ENCODE data around the gene NOP9.

Gene NOP9

DNA sequence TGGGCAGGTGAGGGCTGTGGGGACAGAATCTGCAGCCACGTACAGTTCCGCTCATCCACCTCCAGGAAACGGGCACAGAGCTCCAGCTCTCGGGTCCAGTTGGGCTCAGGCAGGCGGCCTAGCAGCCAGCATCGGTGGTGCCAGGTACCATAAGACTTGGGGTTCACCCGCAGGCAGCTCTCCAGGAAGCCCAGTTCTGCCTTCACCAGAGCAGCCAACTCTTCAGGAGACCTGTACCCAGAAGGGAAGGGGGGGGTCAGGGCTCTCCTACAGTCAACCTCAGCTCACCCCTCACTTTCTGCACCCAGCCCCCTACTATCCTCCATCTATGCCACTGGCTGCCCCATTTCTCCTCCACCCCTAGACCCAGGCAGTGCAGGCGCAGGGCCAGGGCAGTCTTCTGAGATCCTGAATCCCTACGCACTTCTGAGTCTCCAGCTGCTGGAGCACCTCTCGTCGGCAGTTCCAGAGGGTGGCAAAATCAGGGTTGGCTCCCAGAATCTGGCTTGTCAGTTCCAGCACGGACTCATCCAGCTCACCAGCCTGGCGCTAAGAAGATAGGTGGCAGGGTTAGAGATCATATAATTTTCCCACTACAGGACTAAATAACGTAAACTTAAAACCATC is 29.6 kb upstream of the NOP9 start:
- no peak overlapping the region for H3K23ac ChIP-seq (ENCODE audit: low read depth, low read length, poor library complexity)
- WGBS, 2 donors (ENCODE audit: extremely low coverage in 2 of 2, insufficient read length in 2 of 2, insufficient replicate concordance in 1 of 2) = no CpG with 5 or more reads among the region's 14 CpGs
- H3K14ac ChIP-seq (ENCODE audit: low read length) = no peak overlapping the region
- peaks cover 7 to 17% of the 10 kb centered on the region in 2 donors for H3K36me3 ChIP-seq (replicated peaks in 1 of 2; ENCODE audit: control insufficient read depth in 2 of 2, insufficient read depth in 2 of 2, low read length in 2 of 2)
- peak overlapping the region; percentile 64 for H2AK5ac ChIP-seq (ENCODE audit: low read depth, low read length)
- peak overlapping the region; percentile 38 for H2BK15ac ChIP-seq (ENCODE audit: low read length)
- H3K27ac ChIP-seq (replicated peaks; ENCODE audit: low read length) = no peak overlapping the region
- no peak for DNase-seq (ENCODE audit: low spot score)
- H4K91ac ChIP-seq (ENCODE audit: low read depth, low read length, poor library complexity) = no peak overlapping the region
- H3K9me3 ChIP-seq (replicated peaks in 1 of 2; ENCODE audit: control insufficient read depth in 2 of 2, insufficient read depth in 1 of 2, low read depth in 1 of 2, low read length in 2 of 2) = peaks cover 0 to 1% of the 10 kb centered on the region in 2 donors
- no peak overlapping the region for H2BK120ac ChIP-seq (ENCODE audit: low read depth, low read length)
- no peak overlapping the region for H3K18ac ChIP-seq (ENCODE audit: low read length)
- peaks cover 4 to 6% of the 10 kb centered on the region in 2 donors for H3K4me1 ChIP-seq (ENCODE audit: control insufficient read depth in 2 of 2, insufficient read depth in 1 of 2, low read depth in 1 of 2, low read length in 2 of 2)
- no peak overlapping the region for H2BK12ac ChIP-seq (ENCODE audit: low read length)
- H3K4ac ChIP-seq (ENCODE audit: low read length) = no peak overlapping the region
- H3K27me3 ChIP-seq (ENCODE audit: control insufficient read depth in 3 of 3, insufficient read depth in 3 of 3, low read depth in 1 of 3, low read length in 3 of 3) = no peaks in the 10 kb centered on the region
- H3K9ac ChIP-seq (ENCODE audit: low read depth, low read length, poor library complexity) = no peak overlapping the region
- no peak overlapping the region for H3K4me2 ChIP-seq (ENCODE audit: insufficient read depth, low read length, poor library complexity, severe bottlenecking)
- H2BK5ac ChIP-seq (ENCODE audit: low read length) = no peak overlapping the region
- H3K79me1 ChIP-seq (ENCODE audit: low read depth, low read length) = no peaks in the 10 kb centered on the region
- no peak overlapping the region for H4K8ac ChIP-seq (ENCODE audit: low read depth, low read length)
- H3K4me3 ChIP-seq (ENCODE audit: low read length in 2 of 2) = no peak overlapping the region
- no peak overlapping the region for H2AFZ ChIP-seq (ENCODE audit: low read length)

DNA sequence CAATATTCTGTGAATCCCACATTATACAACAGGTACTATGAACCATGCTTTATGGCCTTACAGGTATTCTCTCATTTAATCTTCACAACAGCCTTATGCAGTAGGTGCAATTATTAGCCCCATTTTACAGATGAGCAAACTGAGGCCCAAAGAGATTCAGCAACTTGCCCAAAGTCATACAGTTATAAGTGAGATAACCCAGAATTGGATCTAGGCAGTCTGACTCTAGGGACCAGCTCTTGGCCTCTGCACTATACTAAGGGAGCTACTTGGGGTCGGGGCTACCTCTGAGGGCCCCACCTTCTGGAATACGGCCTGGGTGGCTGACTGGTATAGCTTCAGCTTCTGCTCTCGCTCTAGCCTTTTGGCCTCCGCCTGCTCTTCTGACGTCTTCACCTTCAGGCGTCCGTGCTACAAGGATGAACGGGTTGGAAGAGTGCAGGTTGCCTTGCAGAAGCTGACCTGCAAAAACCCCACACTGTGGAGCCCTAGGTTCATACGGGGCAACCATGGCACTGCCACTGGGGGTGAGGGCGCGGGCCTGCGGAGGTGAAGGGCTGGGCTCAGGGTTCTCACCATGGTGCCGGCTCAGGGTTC is 29.0 kb upstream of the NOP9 start:
- Histone ChIP-seq H2AFZ (ENCODE audit: low read length) (peak overlapping the region; percentile 93), H3K27ac (replicated peaks; ENCODE audit: low read length) (peak overlapping the region; percentile 90), H3K23ac (ENCODE audit: low read depth, low read length, poor library complexity) (no peak overlapping the region), H3K4me2 (ENCODE audit: insufficient read depth, low read length, poor library complexity, severe bottlenecking) (peak overlapping the region; percentile 68), H3K14ac (ENCODE audit: low read length) (no peak overlapping the region), H3K36me3 (replicated peaks in 1 of 2; ENCODE audit: control insufficient read depth in 2 of 2, insufficient read depth in 2 of 2, low read length in 2 of 2) (peaks cover 7 to 17% of the 10 kb centered on the region in 2 donors), H4K91ac (ENCODE audit: low read depth, low read length, poor library complexity) (no peak overlapping the region), H2BK15ac (ENCODE audit: low read length) (no peak overlapping the region), H3K9me3 (replicated peaks in 1 of 2; ENCODE audit: control insufficient read depth in 2 of 2, insufficient read depth in 1 of 2, low read depth in 1 of 2, low read length in 2 of 2) (peaks cover 0 to 1% of the 10 kb centered on the region in 2 donors), H2AK5ac (ENCODE audit: low read depth, low read length) (no peak overlapping the region), H2BK5ac (ENCODE audit: low read length) (peak overlapping the region; percentile 88), H2BK120ac (ENCODE audit: low read depth, low read length) (no peak overlapping the region), H3K27me3 (ENCODE audit: control insufficient read depth in 3 of 3, insufficient read depth in 3 of 3, low read depth in 1 of 3, low read length in 3 of 3) (no peaks in the 10 kb centered on the region), H3K4me1 (ENCODE audit: control insufficient read depth in 2 of 2, insufficient read depth in 1 of 2, low read depth in 1 of 2, low read length in 2 of 2) (peaks cover 4 to 6% of the 10 kb centered on the region in 2 donors), H3K4ac (ENCODE audit: low read length) (no peak overlapping the region), H3K9ac (ENCODE audit: low read depth, low read length, poor library complexity) (peak overlapping the region; percentile 91), H2BK12ac (ENCODE audit: low read length) (no peak overlapping the region), H3K4me3 (ENCODE audit: low read length in 2 of 2) (peak overlapping the region; percentile 71 to 93), H3K18ac (ENCODE audit: low read length) (peak overlapping the region; percentile 73), H4K8ac (ENCODE audit: low read depth, low read length) (no peak overlapping the region), H3K79me1 (ENCODE audit: low read depth, low read length) (no peaks in the 10 kb centered on the region)
- DNase-seq (ENCODE audit: low spot score) = peak; percentile 3
- WGBS, 2 donors (ENCODE audit: extremely low coverage in 2 of 2, insufficient read length in 2 of 2, insufficient replicate concordance in 1 of 2) = no CpG with 5 or more reads among the region's 13 CpGs

DNA sequence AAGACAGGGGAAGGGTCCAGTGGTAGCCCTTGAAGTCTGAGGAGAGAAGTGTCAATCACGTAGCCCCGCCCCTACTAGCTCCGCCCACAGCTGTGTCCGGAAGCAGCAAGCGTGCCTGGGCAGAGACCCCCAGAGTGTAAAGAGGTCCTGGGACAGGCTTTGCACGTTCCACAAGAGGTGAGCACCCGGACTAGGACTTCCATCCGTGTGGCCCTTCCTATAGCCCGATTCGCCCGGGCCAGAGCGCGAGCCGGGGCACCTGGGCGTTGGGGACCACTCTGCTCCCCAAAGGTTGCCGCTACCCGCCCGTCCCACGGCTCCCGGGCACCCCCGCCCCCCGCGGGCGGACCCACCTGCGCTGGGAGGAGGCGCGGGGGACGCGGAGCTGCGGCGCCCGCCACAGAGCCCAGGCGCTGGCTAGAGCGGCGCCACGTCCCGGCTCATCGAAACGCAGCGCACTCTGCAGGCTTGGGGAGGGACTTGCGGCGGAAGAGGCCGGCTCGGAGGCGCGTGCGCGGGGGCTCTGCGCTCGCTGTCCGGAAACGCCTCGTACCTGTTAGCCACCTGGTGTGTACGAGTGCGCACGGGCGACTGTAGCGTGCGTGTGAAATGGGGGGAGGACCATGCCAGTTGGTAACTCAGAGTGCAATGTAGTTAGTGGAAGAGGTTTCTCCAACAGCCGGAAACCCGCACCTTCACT is 28.4 kb upstream of the NOP9 start, which contains the start of gene RABGGTA:
Gene RABGGTA, minus strand, starts transcription at position 464 of the 700 bp plus-strand sequence. CDS start 482 bp downstream, outside the sequence.
- no CpG with 5 or more reads among the region's 61 CpGs for WGBS, 2 donors (ENCODE audit: extremely low coverage in 2 of 2, insufficient read length in 2 of 2, insufficient replicate concordance in 1 of 2)
- no peak within 1 kb of the TSS for H2BK12ac ChIP-seq (ENCODE audit: low read length)
- H3K14ac ChIP-seq (ENCODE audit: low read length) = no peak within 1 kb of the TSS
- H3K4me2 ChIP-seq (ENCODE audit: insufficient read depth, low read length, poor library complexity, severe bottlenecking) = peak within 1 kb of the TSS; percentile 68
- H3K9ac ChIP-seq (ENCODE audit: low read depth, low read length, poor library complexity) = peak within 1 kb of the TSS; percentile 91
- H2BK120ac ChIP-seq (ENCODE audit: low read depth, low read length) = peak within 1 kb of the TSS; percentile 88
- peaks cover 4 to 6% of the 10 kb centered on the region in 2 donors for H3K4me1 ChIP-seq (ENCODE audit: control insufficient read depth in 2 of 2, insufficient read depth in 1 of 2, low read depth in 1 of 2, low read length in 2 of 2)
- H3K4me3 ChIP-seq (ENCODE audit: low read length in 2 of 2) = peak within 1 kb of the TSS; percentile 71 to 93
- no peaks in the 10 kb centered on the region for H3K27me3 ChIP-seq (ENCODE audit: control insufficient read depth in 3 of 3, insufficient read depth in 3 of 3, low read depth in 1 of 3, low read length in 3 of 3)
- H2AK5ac ChIP-seq (ENCODE audit: low read depth, low read length) = peak within 1 kb of the TSS; percentile 10
- no peak within 1 kb of the TSS for H3K4ac ChIP-seq (ENCODE audit: low read length)
- no peaks in the 10 kb centered on the region for H3K79me1 ChIP-seq (ENCODE audit: low read depth, low read length)
- peak within 1 kb of the TSS; percentile 90 for H3K27ac ChIP-seq (replicated peaks; ENCODE audit: low read length)
- H3K18ac ChIP-seq (ENCODE audit: low read length) = peak within 1 kb of the TSS; percentile 99
- peaks cover 6 to 15% of the 10 kb centered on the region in 2 donors for H3K36me3 ChIP-seq (replicated peaks in 1 of 2; ENCODE audit: control insufficient read depth in 2 of 2, insufficient read depth in 2 of 2, low read length in 2 of 2)
- peak within 1 kb of the TSS; percentile 88 for H2BK5ac ChIP-seq (ENCODE audit: low read length)
- H4K8ac ChIP-seq (ENCODE audit: low read depth, low read length) = no peak within 1 kb of the TSS
- H3K23ac ChIP-seq (ENCODE audit: low read depth, low read length, poor library complexity) = peak within 1 kb of the TSS; percentile 77
- H2BK15ac ChIP-seq (ENCODE audit: low read length) = no peak within 1 kb of the TSS
- no peak within 1 kb of the TSS for H4K91ac ChIP-seq (ENCODE audit: low read depth, low read length, poor library complexity)
- peaks cover 0 to 1% of the 10 kb centered on the region in 2 donors for H3K9me3 ChIP-seq (replicated peaks in 1 of 2; ENCODE audit: control insufficient read depth in 2 of 2, insufficient read depth in 1 of 2, low read depth in 1 of 2, low read length in 2 of 2)
- peak within 1 kb of the TSS; percentile 93 for H2AFZ ChIP-seq (ENCODE audit: low read length)
- DNase-seq (ENCODE audit: low spot score) = peak; percentile 90

DNA sequence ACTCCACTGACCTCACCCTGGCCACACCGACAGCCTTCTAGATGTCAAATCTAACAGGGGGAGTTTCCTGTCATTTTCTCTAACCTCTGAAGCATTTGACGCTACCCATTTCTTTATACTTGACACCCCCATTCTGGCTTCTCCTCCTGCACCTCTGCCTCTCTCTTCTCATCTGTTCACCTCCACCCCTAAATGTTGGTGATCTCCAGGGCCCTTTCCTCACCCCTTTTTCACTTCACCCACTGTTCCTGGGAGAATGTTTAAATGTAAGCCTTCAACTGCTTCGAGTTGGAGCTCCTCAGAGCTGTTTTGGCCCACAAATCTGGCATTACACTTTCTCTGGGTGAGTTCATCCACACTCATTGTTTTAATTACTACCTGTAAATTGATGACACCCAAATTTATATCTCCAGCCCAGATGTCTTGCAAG is 27.8 kb upstream of the NOP9 start:
- no CpG with 5 or more reads among the region's 3 CpGs for WGBS, 2 donors (ENCODE audit: extremely low coverage in 2 of 2, insufficient read length in 2 of 2, insufficient replicate concordance in 1 of 2)
- H3K27ac ChIP-seq (replicated peaks; ENCODE audit: low read length) = no peak overlapping the region
- peak overlapping the region; percentile 67 for H3K18ac ChIP-seq (ENCODE audit: low read length)
- H2BK5ac ChIP-seq (ENCODE audit: low read length) = no peak overlapping the region
- H2BK15ac ChIP-seq (ENCODE audit: low read length) = no peak overlapping the region
- H3K36me3 ChIP-seq (replicated peaks in 1 of 2; ENCODE audit: control insufficient read depth in 2 of 2, insufficient read depth in 2 of 2, low read length in 2 of 2) = peaks cover 2 to 10% of the 10 kb centered on the region in 2 donors
- H3K79me1 ChIP-seq (ENCODE audit: low read depth, low read length) = no peaks in the 10 kb centered on the region
- H2BK12ac ChIP-seq (ENCODE audit: low read length) = no peak overlapping the region
- H4K91ac ChIP-seq (ENCODE audit: low read depth, low read length, poor library complexity) = no peak overlapping the region
- H2BK120ac ChIP-seq (ENCODE audit: low read depth, low read length) = no peak overlapping the region
- peak overlapping the region; percentile 87 for H3K9ac ChIP-seq (ENCODE audit: low read depth, low read length, poor library complexity)
- no peak for DNase-seq (ENCODE audit: low spot score)
- peaks cover 4 to 6% of the 10 kb centered on the region in 2 donors for H3K4me1 ChIP-seq (ENCODE audit: control insufficient read depth in 2 of 2, insufficient read depth in 1 of 2, low read depth in 1 of 2, low read length in 2 of 2)
- H3K14ac ChIP-seq (ENCODE audit: low read length) = no peak overlapping the region
- H2AFZ ChIP-seq (ENCODE audit: low read length) = peak overlapping the region; percentile 93
- peak overlapping the region; percentile 77 for H3K23ac ChIP-seq (ENCODE audit: low read depth, low read length, poor library complexity)
- H3K4ac ChIP-seq (ENCODE audit: low read length) = no peak overlapping the region
- H3K9me3 ChIP-seq (replicated peaks in 1 of 2; ENCODE audit: control insufficient read depth in 2 of 2, insufficient read depth in 1 of 2, low read depth in 1 of 2, low read length in 2 of 2) = peaks cover 0 to 1% of the 10 kb centered on the region in 2 donors
- no peak overlapping the region for H4K8ac ChIP-seq (ENCODE audit: low read depth, low read length)
- no peak overlapping the region for H3K4me2 ChIP-seq (ENCODE audit: insufficient read depth, low read length, poor library complexity, severe bottlenecking)
- peak overlapping the region; percentile 71 to 93 for H3K4me3 ChIP-seq (ENCODE audit: low read length in 2 of 2)
- H3K27me3 ChIP-seq (ENCODE audit: control insufficient read depth in 3 of 3, insufficient read depth in 3 of 3, low read depth in 1 of 3, low read length in 3 of 3) = no peaks in the 10 kb centered on the region
- H2AK5ac ChIP-seq (ENCODE audit: low read depth, low read length) = peak overlapping the region; percentile 10

Measured in neuronal stem cell (in vitro differentiated cells).